Measurements from ENCODE around the gene ASB12. TPM values are rescaled to one million over a fixed set of nuclear protein-coding genes. Genes with fewer than 3 reads are reported as not detected.

The ASB12 gene
- total RNA-seq, 1 donor from 2014 or later, result 0.33 TPM

DNA sequence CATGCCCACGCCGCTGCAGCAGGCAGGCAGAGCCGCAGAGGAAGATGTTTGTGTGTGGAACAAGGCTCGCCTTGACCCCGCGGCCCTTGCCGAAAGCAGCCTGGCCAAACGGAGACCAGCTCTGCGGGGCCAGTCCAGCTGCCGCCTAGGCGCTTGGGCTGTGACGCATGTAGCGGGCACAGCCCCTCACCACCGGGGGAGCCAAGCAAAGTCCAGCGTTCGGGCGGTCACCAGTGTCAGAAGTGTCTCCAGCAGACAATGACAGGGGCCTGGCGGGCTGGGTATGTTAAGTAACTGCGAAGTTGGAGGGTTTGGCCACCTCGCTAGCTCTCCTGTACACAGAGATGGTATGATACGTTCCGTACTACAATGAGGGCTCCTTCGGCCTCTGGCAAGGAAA is 26.2 kb downstream of the ASB12 start:
- H3K27ac Mint-ChIP-seq (ENCODE audit: unreplicated experiment), result no peak overlapping the region
- H3K9me3 Mint-ChIP-seq (ENCODE audit: unreplicated experiment), result no peaks in the 10 kb centered on the region
- no peak for TF ChIP-seq CTCF (IDR thresholded peaks at IDR 0.05; ENCODE audit: unreplicated experiment)
- peaks cover 3% of the 10 kb centered on the region for H3K27me3 Mint-ChIP-seq (ENCODE audit: unreplicated experiment)
- H3K4me1 Mint-ChIP-seq (ENCODE audit: unreplicated experiment), result no peaks in the 10 kb centered on the region
- no peak for DNase-seq (ENCODE audit: low spot score)
- H3K36me3 Mint-ChIP-seq (ENCODE audit: low read depth, unreplicated experiment), result no peaks in the 10 kb centered on the region
- peak overlapping the region; percentile 87 for H3K4me3 Mint-ChIP-seq (ENCODE audit: unreplicated experiment)

- Mint-ChIP-seq H3K27ac (ENCODE audit: unreplicated experiment) (no peak overlapping the region), H3K27me3 (ENCODE audit: unreplicated experiment) (peaks cover 3% of the 10 kb centered on the region), H3K9me3 (ENCODE audit: unreplicated experiment) (no peaks in the 10 kb centered on the region), H3K4me3 (ENCODE audit: unreplicated experiment) (no peak overlapping the region), H3K36me3 (ENCODE audit: low read depth, unreplicated experiment) (no peaks in the 10 kb centered on the region), H3K4me1 (ENCODE audit: unreplicated experiment) (no peaks in the 10 kb centered on the region)
- DNase-seq (ENCODE audit: low spot score), result no peak
- TF ChIP-seq CTCF (IDR thresholded peaks at IDR 0.05; ENCODE audit: unreplicated experiment), result no peak
These were observed 27.5 kb downstream of the ASB12 start for GRCh38 chrX:64202808-64203325.

DNA sequence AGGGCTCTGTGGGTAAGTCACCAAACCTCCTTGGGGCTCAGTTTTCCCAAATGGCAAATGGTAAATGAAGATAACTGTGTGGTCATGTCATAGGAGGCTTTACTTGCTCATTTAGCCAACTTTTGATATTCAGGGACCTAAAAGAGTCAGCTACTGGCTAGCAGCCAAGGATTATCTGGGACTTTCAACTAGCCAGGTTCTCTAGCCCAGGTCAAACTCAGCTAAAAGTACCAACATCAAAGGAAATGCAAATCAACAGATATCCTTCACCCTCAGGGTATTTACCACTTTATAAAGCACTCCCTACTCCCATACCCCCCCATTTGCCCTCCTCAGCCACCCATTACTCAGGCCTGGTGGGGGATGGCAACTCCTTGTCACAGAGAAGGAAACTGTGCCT is 32.4 kb downstream of the ASB12 start:
- H3K27ac Mint-ChIP-seq (ENCODE audit: unreplicated experiment), result no peak overlapping the region
- H3K4me1 Mint-ChIP-seq (ENCODE audit: unreplicated experiment), result no peaks in the 10 kb centered on the region
- no peaks in the 10 kb centered on the region for H3K9me3 Mint-ChIP-seq (ENCODE audit: unreplicated experiment)
- TF ChIP-seq CTCF (IDR thresholded peaks at IDR 0.05; ENCODE audit: unreplicated experiment), result no peak
- no peak for DNase-seq (ENCODE audit: low spot score)
- no peaks in the 10 kb centered on the region for H3K36me3 Mint-ChIP-seq (ENCODE audit: low read depth, unreplicated experiment)
- no peak overlapping the region for H3K4me3 Mint-ChIP-seq (ENCODE audit: unreplicated experiment)
- peaks cover 2% of the 10 kb centered on the region for H3K27me3 Mint-ChIP-seq (ENCODE audit: unreplicated experiment)

- DNase-seq (ENCODE audit: low spot score), result no peak
- H3K4me3 Mint-ChIP-seq (ENCODE audit: unreplicated experiment), result no peak overlapping the region
- TF ChIP-seq CTCF (IDR thresholded peaks at IDR 0.05; ENCODE audit: unreplicated experiment), result no peak
- H3K36me3 Mint-ChIP-seq (ENCODE audit: low read depth, unreplicated experiment), result peaks cover 6% of the 10 kb centered on the region
- no peaks in the 10 kb centered on the region for H3K4me1 Mint-ChIP-seq (ENCODE audit: unreplicated experiment)
- peaks cover 5% of the 10 kb centered on the region for H3K27me3 Mint-ChIP-seq (ENCODE audit: unreplicated experiment)
- H3K9me3 Mint-ChIP-seq (ENCODE audit: unreplicated experiment), result no peaks in the 10 kb centered on the region
- H3K27ac Mint-ChIP-seq (ENCODE audit: unreplicated experiment), result no peak overlapping the region
These were observed 33.8 kb downstream of the ASB12 start for GRCh38 chrX:64196606-64197005.

DNA sequence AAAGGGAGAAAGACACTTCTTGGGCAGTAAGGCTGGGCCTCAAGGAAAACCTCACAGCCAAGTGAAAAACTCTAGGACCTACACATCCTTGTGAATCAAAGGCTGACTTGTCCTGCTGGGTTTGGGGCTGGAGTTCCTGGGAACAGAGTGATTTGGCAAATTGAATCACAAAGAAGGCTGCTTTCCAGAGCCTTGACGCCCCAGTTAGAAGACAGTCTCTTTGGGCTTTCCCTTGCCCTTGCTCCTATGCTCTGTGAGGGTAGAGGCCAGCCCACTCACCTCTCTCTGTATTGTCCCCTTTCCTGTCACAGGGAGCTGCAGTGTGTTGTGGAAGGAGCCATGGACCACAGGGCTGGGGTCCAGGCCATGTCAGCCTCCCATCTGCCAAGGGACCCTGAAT is 34.5 kb downstream of the ASB12 start:
- DNase-seq (ENCODE audit: low spot score), result no peak
- H3K4me3 Mint-ChIP-seq (ENCODE audit: unreplicated experiment), result no peak overlapping the region
- H3K27me3 Mint-ChIP-seq (ENCODE audit: unreplicated experiment), result peaks cover 7% of the 10 kb centered on the region
- no peak for TF ChIP-seq CTCF (IDR thresholded peaks at IDR 0.05; ENCODE audit: unreplicated experiment)
- H3K4me1 Mint-ChIP-seq (ENCODE audit: unreplicated experiment), result no peaks in the 10 kb centered on the region
- H3K9me3 Mint-ChIP-seq (ENCODE audit: unreplicated experiment), result no peaks in the 10 kb centered on the region
- H3K27ac Mint-ChIP-seq (ENCODE audit: unreplicated experiment), result no peak overlapping the region
- H3K36me3 Mint-ChIP-seq (ENCODE audit: low read depth, unreplicated experiment), result peaks cover 8% of the 10 kb centered on the region
